NCI-H1048 (cell line): ENCODE measurements around the gene LRRC3.
"Not testable (repeated sequence)": the region's sequence is repeated elsewhere in the genome, so short reads cannot be mapped to it uniquely, and the experiment has no call there.

Experiments
- DNase-seq: peaks from one replicate; lab custom pipeline; 2025; lab: John Stamatoyannopoulos, UW

Gene LRRC3

GRCh38 chr21:44496564-44497550 lies 41.5 kb downstream of the LRRC3 start:
- DNase-seq: no peak

- no peak for DNase-seq
These were observed 42.4 kb downstream of the LRRC3 start for GRCh38 chr21:44497703-44498126.

GRCh38 chr21:44498280-44499210 lies 43.2 kb downstream of the LRRC3 start:
- no peak for DNase-seq

GRCh38 chr21:44499211-44499560 lies 43.9 kb downstream of the LRRC3 start:
- DNase-seq: no peak

GRCh38 chr21:44499631-44500030 lies 44.3 kb downstream of the LRRC3 start:
- no peak for DNase-seq

- DNase-seq: no peak
These were observed 44.8 kb downstream of the LRRC3 start for GRCh38 chr21:44500111-44500510.

GRCh38 chr21:44502171-44502958 lies 47.1 kb downstream of the LRRC3 start:
- no peak for DNase-seq

- not testable (repeated sequence) for DNase-seq
These were observed 47.9 kb downstream of the LRRC3 start for GRCh38 chr21:44503006-44503889.

- DNase-seq: no peak
These were observed 48.6 kb downstream of the LRRC3 start for GRCh38 chr21:44503901-44504399.

- no peak for DNase-seq
These were observed 50.5 kb downstream of the LRRC3 start for GRCh38 chr21:44505673-44506278.

- DNase-seq: no peak
These were observed 51.3 kb downstream of the LRRC3 start for GRCh38 chr21:44506279-44507255.

- DNase-seq: no peak
These were observed 52.5 kb downstream of the LRRC3 start for GRCh38 chr21:44507673-44508425.

- no peak for DNase-seq
These were observed 53.1 kb downstream of the LRRC3 start for GRCh38 chr21:44508426-44508710.

GRCh38 chr21:44508711-44509445 lies 53.6 kb downstream of the LRRC3 start:
- DNase-seq: no peak

GRCh38 chr21:44509539-44509938 lies 54.2 kb downstream of the LRRC3 start:
- no peak for DNase-seq

- no peak for DNase-seq
These were observed 54.8 kb downstream of the LRRC3 start for GRCh38 chr21:44510109-44510507.

GRCh38 chr21:44510508-44511218 lies 55.4 kb downstream of the LRRC3 start:
- DNase-seq: peak; percentile 64
